ENCODE measurements around the gene CMTM5. TPM values are rescaled to one million over a fixed set of nuclear protein-coding genes. Genes with fewer than 3 reads are reported as not detected.
"Not testable (repeated sequence)": the region's sequence is repeated elsewhere in the genome, so short reads cannot be mapped to it uniquely, and the experiment has no call there.

The CMTM5 gene
- total RNA-seq, 1 experiment from 2014 or later = 0.24 TPM

DNA sequence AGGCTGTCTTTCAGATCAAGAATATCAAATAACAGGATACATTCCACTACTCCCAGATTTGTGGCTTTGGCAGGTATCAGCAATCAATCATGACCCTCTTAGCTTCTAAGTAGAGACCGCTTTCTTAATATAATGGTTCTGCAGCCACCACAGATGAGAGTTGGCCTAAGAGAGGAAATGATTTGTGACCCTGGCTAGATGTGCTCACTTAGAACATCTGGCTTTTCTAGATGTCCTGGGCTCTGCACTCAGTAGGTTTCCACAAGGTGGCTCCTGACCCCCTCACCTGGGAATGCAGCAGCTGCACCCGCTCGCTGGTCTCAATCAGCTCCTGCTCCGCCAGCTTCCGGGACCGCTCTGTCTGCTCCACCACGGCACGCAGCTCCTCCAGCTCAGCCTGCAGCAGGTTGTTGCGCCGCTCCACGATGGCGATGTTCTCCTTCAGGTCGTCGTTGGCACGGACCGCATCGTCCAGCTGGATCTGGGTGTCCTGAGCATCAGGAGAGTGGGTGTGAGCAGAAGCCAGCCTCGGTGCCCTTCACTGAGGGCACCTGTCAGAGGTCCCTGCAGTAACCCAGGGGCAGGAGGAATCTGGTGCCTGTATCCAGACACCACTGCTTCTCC is 8.9 kb downstream of the CMTM5 start (continued):
- TF ChIP-seq NR3C1 (CRISPR knock-in tag; conservative IDR thresholded peaks at IDR 0.05; ENCODE audit: low read depth) = no peak
- TF ChIP-seq, protein P1, sequence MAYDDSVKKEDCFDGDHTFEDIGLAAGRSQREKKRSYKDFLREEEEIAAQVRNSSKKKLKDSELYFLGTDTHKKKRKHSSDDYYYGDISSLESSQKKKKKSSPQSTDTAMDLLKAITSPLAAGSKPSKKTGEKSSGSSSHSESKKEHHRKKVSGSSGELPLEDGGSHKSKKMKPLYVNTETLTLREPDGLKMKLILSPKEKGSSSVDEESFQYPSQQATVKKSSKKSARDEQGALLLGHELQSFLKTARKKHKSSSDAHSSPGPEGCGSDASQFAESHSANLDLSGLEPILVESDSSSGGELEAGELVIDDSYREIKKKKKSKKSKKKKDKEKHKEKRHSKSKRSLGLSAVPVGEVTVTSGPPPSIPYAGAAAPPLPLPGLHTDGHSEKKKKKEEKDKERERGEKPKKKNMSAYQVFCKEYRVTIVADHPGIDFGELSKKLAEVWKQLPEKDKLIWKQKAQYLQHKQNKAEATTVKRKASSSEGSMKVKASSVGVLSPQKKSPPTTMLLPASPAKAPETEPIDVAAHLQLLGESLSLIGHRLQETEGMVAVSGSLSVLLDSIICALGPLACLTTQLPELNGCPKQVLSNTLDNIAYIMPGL (CRISPR knock-in tag; IDR thresholded peaks at IDR 0.05) = no peak
- TF ChIP-seq ZBTB43 (CRISPR knock-in tag; IDR thresholded peaks at IDR 0.05) = no peak
- TF ChIP-seq ZNF396 (CRISPR knock-in tag; IDR thresholded peaks at IDR 0.05; ENCODE audit: borderline replicate concordance) = no peak
- TF ChIP-seq NR2C2 (CRISPR knock-in tag; IDR thresholded peaks at IDR 0.05) = no peak
- no peak for TF ChIP-seq PRDM15 (CRISPR knock-in tag; IDR thresholded peaks at IDR 0.05)
- no peak for TF ChIP-seq TCF7 (CRISPR knock-in tag; IDR thresholded peaks at IDR 0.05; ENCODE audit: low read depth)
- TF ChIP-seq ZNF671 (CRISPR knock-in tag; IDR thresholded peaks at IDR 0.05) = no peak
- TF ChIP-seq OVOL2 (CRISPR knock-in tag; IDR thresholded peaks at IDR 0.05; ENCODE audit: borderline replicate concordance) = no peak
- TF ChIP-seq ETV6 (CRISPR knock-in tag; IDR thresholded peaks at IDR 0.05) = no peak

DNA sequence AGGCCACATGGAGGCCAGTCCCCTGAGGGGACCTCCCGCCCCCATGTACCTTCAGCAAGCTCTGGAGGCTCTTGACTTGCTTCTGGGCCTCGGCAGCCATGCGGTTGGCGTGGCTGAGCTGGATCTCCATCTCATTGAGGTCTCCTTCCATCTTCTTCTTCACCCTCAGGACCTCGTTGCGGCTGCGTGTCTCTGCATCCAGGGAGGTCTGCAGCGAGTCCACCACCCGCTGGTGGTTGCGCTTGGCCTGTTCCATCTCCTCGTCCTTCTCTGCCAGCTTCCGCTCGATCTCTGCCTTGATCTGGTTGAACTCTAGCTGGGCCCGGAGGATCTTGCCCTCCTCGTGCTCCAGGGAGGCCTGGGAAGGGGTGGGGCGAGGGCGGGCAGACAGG is 9.4 kb downstream of the CMTM5 start:
- ATAC-seq; DNase-seq (ENCODE audit: low spot score); H3K4me3 Mint-ChIP-seq; H3K27ac Mint-ChIP-seq; H3K36me3 Mint-ChIP-seq; H3K9me3 Mint-ChIP-seq; POLR2A ChIA-PET: not testable (repeated sequence)
- Mint-ChIP-seq H3K4me1 (peaks cover 11% of the 10 kb centered on the region), H3K27me3 (ENCODE audit: low read depth) (peaks cover 38% of the 10 kb centered on the region)
- CTCF ChIA-PET = interaction anchor here (1.0 to 2.2 kb wide), 3 partner anchors 17 to 70 kb away, joined by 3 to 14 read pairs (median 4); no protein-coding TSS in a partner anchor

- ChIA-PET POLR2A (no interaction called here), CTCF (interaction anchor here (0.9 to 3.7 kb wide), 4 partner anchors 8 to 70 kb away, joined by 5 to 27 read pairs (median 10); no protein-coding TSS in a partner anchor)
- Mint-ChIP-seq H3K27ac (no peak overlapping the region), H3K4me3 (no peak overlapping the region), H3K9me3 (no peaks in the 10 kb centered on the region), H3K27me3 (ENCODE audit: low read depth) (peaks cover 34% of the 10 kb centered on the region), H3K36me3 (no peaks in the 10 kb centered on the region), H3K4me1 (peaks cover 11% of the 10 kb centered on the region)
- TF ChIP-seq, protein P2, sequence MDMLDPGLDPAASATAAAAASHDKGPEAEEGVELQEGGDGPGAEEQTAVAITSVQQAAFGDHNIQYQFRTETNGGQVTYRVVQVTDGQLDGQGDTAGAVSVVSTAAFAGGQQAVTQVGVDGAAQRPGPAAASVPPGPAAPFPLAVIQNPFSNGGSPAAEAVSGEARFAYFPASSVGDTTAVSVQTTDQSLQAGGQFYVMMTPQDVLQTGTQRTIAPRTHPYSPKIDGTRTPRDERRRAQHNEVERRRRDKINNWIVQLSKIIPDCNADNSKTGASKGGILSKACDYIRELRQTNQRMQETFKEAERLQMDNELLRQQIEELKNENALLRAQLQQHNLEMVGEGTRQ (CRISPR knock-in tag; IDR thresholded peaks at IDR 0.05) = no peak
- no peak for TF ChIP-seq CTCF (IDR thresholded peaks at IDR 0.05)
- TF ChIP-seq NR1H2 (CRISPR knock-in tag; IDR thresholded peaks at IDR 0.05) = no peak
- no peak for TF ChIP-seq OVOL2 (CRISPR knock-in tag; IDR thresholded peaks at IDR 0.05; ENCODE audit: borderline replicate concordance)
- TF ChIP-seq, protein P3, sequence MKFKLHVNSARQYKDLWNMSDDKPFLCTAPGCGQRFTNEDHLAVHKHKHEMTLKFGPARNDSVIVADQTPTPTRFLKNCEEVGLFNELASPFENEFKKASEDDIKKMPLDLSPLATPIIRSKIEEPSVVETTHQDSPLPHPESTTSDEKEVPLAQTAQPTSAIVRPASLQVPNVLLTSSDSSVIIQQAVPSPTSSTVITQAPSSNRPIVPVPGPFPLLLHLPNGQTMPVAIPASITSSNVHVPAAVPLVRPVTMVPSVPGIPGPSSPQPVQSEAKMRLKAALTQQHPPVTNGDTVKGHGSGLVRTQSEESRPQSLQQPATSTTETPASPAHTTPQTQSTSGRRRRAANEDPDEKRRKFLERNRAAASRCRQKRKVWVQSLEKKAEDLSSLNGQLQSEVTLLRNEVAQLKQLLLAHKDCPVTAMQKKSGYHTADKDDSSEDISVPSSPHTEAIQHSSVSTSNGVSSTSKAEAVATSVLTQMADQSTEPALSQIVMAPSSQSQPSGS (CRISPR knock-in tag; IDR thresholded peaks at IDR 0.05; ENCODE audit: borderline replicate concordance, low read depth) = no peak
- no peak for TF ChIP-seq ZNF121 (CRISPR knock-in tag; IDR thresholded peaks at IDR 0.05)
- TF ChIP-seq E2F1 (CRISPR knock-in tag; IDR thresholded peaks at IDR 0.05) = no peak
- DNase-seq (ENCODE audit: low spot score) = no peak
- ATAC-seq = no peak
These were observed 10.2 kb downstream of the CMTM5 start for GRCh38 chr14:23386999-23387398.

All from WTC11 (cell line).